Lower leg skin (tissue), 3 donors: ENCODE measurements around the gene CTTNBP2.

ENCODE experiments used
- POLR2A ChIP-seq, 2 donors: fragments of 450-650 bp; IDR thresholded peaks; one replicate each; pipeline ENCODE4 v1.6.1; 2016 to 2017; ENCODE audit warnings: antibody characterized with exemption in 2 of 2, mild to moderate bottlenecking in 1 of 2, moderate library complexity in 1 of 2
- TF ChIP-seq, protein P1 (sequence below), 3 donors: fragments of 450-650 bp; IDR thresholded peaks; one replicate each; pipeline ENCODE4 v1.5.1; 2016; ENCODE audit warnings: antibody characterized with exemption in 3 of 3, mild to moderate bottlenecking in 3 of 3, moderate library complexity in 2 of 3

DNA sequence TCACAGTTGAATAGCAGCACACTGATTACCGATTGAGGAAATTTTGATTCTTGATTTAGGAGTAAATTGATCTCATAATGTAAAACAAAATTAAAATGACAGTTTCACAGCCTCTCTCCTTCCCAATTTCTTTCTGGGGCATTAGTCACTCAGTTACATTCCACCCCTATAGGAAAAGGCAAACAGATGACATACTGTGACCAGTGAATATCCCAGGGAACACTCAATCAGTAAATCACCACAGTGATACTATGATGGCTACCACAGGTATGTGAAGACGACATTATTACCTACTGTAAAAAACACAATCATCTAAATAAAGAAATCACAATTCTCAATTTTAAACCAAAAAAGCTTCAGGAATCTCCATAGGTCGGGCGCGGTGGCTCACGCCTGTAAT lies 15.5 kb downstream of the CTTNBP2 start:
- no peak for TF ChIP-seq POLR2A (IDR thresholded peaks at IDR 0.05)
- TF ChIP-seq, protein P1, sequence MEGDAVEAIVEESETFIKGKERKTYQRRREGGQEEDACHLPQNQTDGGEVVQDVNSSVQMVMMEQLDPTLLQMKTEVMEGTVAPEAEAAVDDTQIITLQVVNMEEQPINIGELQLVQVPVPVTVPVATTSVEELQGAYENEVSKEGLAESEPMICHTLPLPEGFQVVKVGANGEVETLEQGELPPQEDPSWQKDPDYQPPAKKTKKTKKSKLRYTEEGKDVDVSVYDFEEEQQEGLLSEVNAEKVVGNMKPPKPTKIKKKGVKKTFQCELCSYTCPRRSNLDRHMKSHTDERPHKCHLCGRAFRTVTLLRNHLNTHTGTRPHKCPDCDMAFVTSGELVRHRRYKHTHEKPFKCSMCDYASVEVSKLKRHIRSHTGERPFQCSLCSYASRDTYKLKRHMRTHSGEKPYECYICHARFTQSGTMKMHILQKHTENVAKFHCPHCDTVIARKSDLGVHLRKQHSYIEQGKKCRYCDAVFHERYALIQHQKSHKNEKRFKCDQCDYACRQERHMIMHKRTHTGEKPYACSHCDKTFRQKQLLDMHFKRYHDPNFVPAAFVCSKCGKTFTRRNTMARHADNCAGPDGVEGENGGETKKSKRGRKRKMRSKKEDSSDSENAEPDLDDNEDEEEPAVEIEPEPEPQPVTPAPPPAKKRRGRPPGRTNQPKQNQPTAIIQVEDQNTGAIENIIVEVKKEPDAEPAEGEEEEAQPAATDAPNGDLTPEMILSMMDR (IDR thresholded peaks at IDR 0.05) = no peak
